LHCN-M2 (cell line): Measurements from ENCODE around the gene CAPNS2. TPM values are rescaled to one million over a fixed set of nuclear protein-coding genes. Genes with fewer than 3 reads are reported as not detected.

Source experiments
- total RNA-seq: library from RNA; depleted of rRNA; stranded (reverse); fragments of >200 nt; gene quantifications from 2 replicates; pipeline ENCODE4 v1.2.3, GENCODE V29; 2014; rRNA removed

CAPNS2 gene
- total RNA-seq, 1 experiment from 2014 or later, result not detected

Other genes with a start within 250 kb of the CAPNS2 start
- 0.06 TPM in 1 of 2 replicates, not detected in the other for gene IRX6, start 242.5 kb upstream of the CAPNS2 start, total RNA-seq
- 349 and 405 TPM in 2 replicates for gene MMP2, start 87.5 kb upstream of the CAPNS2 start, total RNA-seq
- 6.8 and 7.2 TPM in 2 replicates for gene LPCAT2, start 57.6 kb upstream of the CAPNS2 start, total RNA-seq
- not detected in 2 replicates for gene SLC6A2, start 89.3 kb downstream of the CAPNS2 start, total RNA-seq